ENCODE measurements around the gene SH3D21. TPM values are rescaled to one million over a fixed set of nuclear protein-coding genes. Genes with fewer than 3 reads are reported as not detected.

The SH3D21 gene
- total RNA-seq, 2 donors from 2014 or later, result 8.1 to 10.6 TPM

- Histone ChIP-seq H3K27ac (no peak overlapping the region), H3K27me3 (replicated peaks; ENCODE audit: insufficient read depth) (no peaks in the 10 kb centered on the region), H3K4me1 (replicated peaks) (no peaks in the 10 kb centered on the region), H3K4me3 (no peak overlapping the region), H3K36me3 (peaks cover 0 to 5% of the 10 kb centered on the region in 2 donors), H3K9me3 (no peaks in the 10 kb centered on the region)
- DNase-seq (ENCODE audit: low spot score), result no peak
- TF ChIP-seq POLR2A (IDR thresholded peaks at IDR 0.05) (no peak), CTCF (IDR thresholded peaks at IDR 0.05) (no peak), POLR2AphosphoS5 (IDR thresholded peaks at IDR 0.05) (no peak)
- WGBS, result 93% methylated on average over 8 of the region's 8 CpGs
- intact Hi-C loops (cut with DNase I), result no loop called here
Observed at GRCh38 chr1:36346741-36347370, 40.7 kb downstream of the SH3D21 start.

- Histone ChIP-seq H3K9me3 (no peaks in the 10 kb centered on the region), H3K4me1 (replicated peaks) (no peaks in the 10 kb centered on the region), H3K27ac (no peak overlapping the region), H3K36me3 (peaks cover 5 to 12% of the 10 kb centered on the region in 2 donors), H3K27me3 (replicated peaks; ENCODE audit: insufficient read depth) (no peaks in the 10 kb centered on the region), H3K4me3 (no peak overlapping the region)
- TF ChIP-seq POLR2A (IDR thresholded peaks at IDR 0.05), result no peak
- TF ChIP-seq POLR2AphosphoS5 (IDR thresholded peaks at IDR 0.05), result no peak
- no peak for TF ChIP-seq CTCF (IDR thresholded peaks at IDR 0.05)
- DNase-seq (ENCODE audit: low spot score), result no peak
- WGBS, result 63% methylated on average over 7 of the region's 7 CpGs
- intact Hi-C loops (cut with DNase I), result no loop called here
Observed at GRCh38 chr1:36349241-36349671, 43.1 kb downstream of the SH3D21 start.

GRCh38 chr1:36349839-36350238 is 43.7 kb downstream of the SH3D21 start:
- Histone ChIP-seq H3K36me3 (peaks cover 7 to 16% of the 10 kb centered on the region in 2 donors), H3K27me3 (replicated peaks; ENCODE audit: insufficient read depth) (no peaks in the 10 kb centered on the region), H3K4me1 (replicated peaks) (no peaks in the 10 kb centered on the region), H3K9me3 (no peaks in the 10 kb centered on the region), H3K4me3 (no peak overlapping the region), H3K27ac (no peak overlapping the region)
- DNase-seq (ENCODE audit: low spot score), result no peak
- TF ChIP-seq POLR2AphosphoS5 (IDR thresholded peaks at IDR 0.05), result no peak
- no peak for TF ChIP-seq POLR2A (IDR thresholded peaks at IDR 0.05)
- no peak for TF ChIP-seq CTCF (IDR thresholded peaks at IDR 0.05)
- intact Hi-C loops (cut with DNase I), result no loop called here
- 66% methylated on average over 16 of the region's 16 CpGs for WGBS

GRCh38 chr1:36350659-36351226 is 44.6 kb downstream of the SH3D21 start:
- Histone ChIP-seq H3K4me1 (replicated peaks) (no peaks in the 10 kb centered on the region), H3K9me3 (no peaks in the 10 kb centered on the region), H3K27me3 (replicated peaks; ENCODE audit: insufficient read depth) (no peaks in the 10 kb centered on the region), H3K27ac (peak overlapping the region; percentile 17 to 34), H3K36me3 (peaks cover 13 to 22% of the 10 kb centered on the region in 2 donors), H3K4me3 (no peak overlapping the region)
- intact Hi-C loops (cut with DNase I), result no loop called here
- TF ChIP-seq POLR2AphosphoS5 (IDR thresholded peaks at IDR 0.05), result no peak
- TF ChIP-seq POLR2A (IDR thresholded peaks at IDR 0.05), result no peak
- no peak for TF ChIP-seq CTCF (IDR thresholded peaks at IDR 0.05)
- WGBS, result 37% methylated on average over 13 of the region's 13 CpGs
- DNase-seq (ENCODE audit: low spot score), result no peak
